Activated CD8-positive, alpha-beta T cell treated with anti-CD3 and anti-CD28 coated beads, Interleukin-2, amount 10 ng/mL, durations not matched to agents 7 days and 5 days (primary cell): ENCODE data around the gene RNF167. TPM values are rescaled to one million over a fixed set of nuclear protein-coding genes. Genes with fewer than 3 reads are reported as not detected.

Source experiments
- ATAC-seq: fragments of 150-1000 bp; cut with Tn5 transposase; one replicate; pipeline ENCODE4 v1.10.0; 2021; ENCODE audit warnings: moderate library complexity
- CTCF ChIA-PET: fragments of 350-600 bp; sonication (Branson Sonifier 250); formaldehyde crosslinking; loops from one replicate; lab custom pipeline; 2021; ENCODE audit warnings: antibody characterized with exemption; lab: Charles Lee
- POLR2A ChIA-PET: fragments of 350-600 bp; sonication (Branson Sonifier 250); formaldehyde crosslinking; loops from one replicate; lab custom pipeline; 2021; ENCODE audit warnings: antibody characterized with exemption; lab: Charles Lee
- DNase-seq: peaks from one replicate; pipeline ENCODE4 v3.0.0-alpha.2; 2020
- H3K27ac Mint-ChIP-seq: one replicate; pipeline ENCODE4 v1.8.0; 2021; ENCODE audit warnings: mild to moderate bottlenecking, mixed read lengths
- H3K27me3 Mint-ChIP-seq: one replicate; pipeline ENCODE4 v1.8.0; 2021; ENCODE audit warnings: low read depth, mixed read lengths
- H3K36me3 Mint-ChIP-seq: one replicate; pipeline ENCODE4 v1.8.0; 2021; ENCODE audit warnings: low read depth, mixed read lengths
- H3K4me1 Mint-ChIP-seq: one replicate; pipeline ENCODE4 v1.8.0; 2021; ENCODE audit warnings: low read depth, mixed read lengths
- H3K4me3 Mint-ChIP-seq: one replicate; pipeline ENCODE4 v1.8.0; 2021; ENCODE audit warnings: mild to moderate bottlenecking, mixed read lengths
- H3K9me3 Mint-ChIP-seq: one replicate; pipeline ENCODE4 v1.8.0; 2022; ENCODE audit warnings: mixed read lengths; ENCODE audit not compliant: insufficient read depth
- microRNA-seq: library from miRNA; unstranded; fragments of <30 nt; microRNA quantifications from one replicate; pipeline ENCODE4 v1.2.0, GENCODE V29; 2022
- total RNA-seq, 2 experiments: library from RNA; stranded (reverse); gene quantifications; one replicate each; pipeline ENCODE4 v1.2.3, GENCODE V29; 2021

Gene RNF167
- total RNA-seq, 2 experiments from 2014 or later = 239 to 245 TPM

DNA sequence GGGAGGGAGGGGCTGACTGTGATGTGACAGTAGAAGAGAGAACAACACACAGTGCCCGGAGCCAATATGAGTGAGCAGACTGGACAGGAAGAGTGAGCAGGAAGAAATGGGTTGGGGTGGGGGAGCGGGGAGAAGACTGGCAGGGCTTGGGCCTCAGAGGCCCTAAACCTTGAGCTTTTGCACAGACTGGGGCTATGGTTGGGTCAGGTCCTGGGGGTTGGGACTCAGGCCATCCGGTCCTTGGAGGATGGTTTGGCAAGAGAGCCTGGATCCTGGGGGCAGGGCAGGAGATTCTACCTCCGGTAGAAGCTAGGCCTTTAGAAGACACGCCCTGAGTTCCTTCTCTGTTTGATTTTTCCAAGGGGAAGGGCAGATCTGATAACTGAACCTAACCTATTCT, 46.3 kb downstream of the RNF167 start:
- Mint-ChIP-seq H3K4me3 (peak overlapping the region; percentile 88), H3K4me1 (peaks cover 41% of the 10 kb centered on the region), H3K9me3 (no peaks in the 10 kb centered on the region), H3K27me3 (no peaks in the 10 kb centered on the region), H3K27ac (peak overlapping the region; percentile 92), H3K36me3 (peaks cover 29% of the 10 kb centered on the region)
- CTCF ChIA-PET = interaction anchor here (0.5 to 5.6 kb wide), 11 partner anchors 11 to 1764 kb away, joined by 3 to 23 read pairs (median 7); partner anchors contain the start of genes CHRNE, INCA1, KIF1C and RNF167
- POLR2A ChIA-PET = interaction anchor here (0.8 to 2.3 kb wide), 7 partner anchors 8 to 46 kb away, joined by 3 to 9 read pairs (median 4); partner anchors contain the start of genes INCA1, KIF1C, RNF167 and SLC25A11
- no peak for DNase-seq
- ATAC-seq = no peak

DNA sequence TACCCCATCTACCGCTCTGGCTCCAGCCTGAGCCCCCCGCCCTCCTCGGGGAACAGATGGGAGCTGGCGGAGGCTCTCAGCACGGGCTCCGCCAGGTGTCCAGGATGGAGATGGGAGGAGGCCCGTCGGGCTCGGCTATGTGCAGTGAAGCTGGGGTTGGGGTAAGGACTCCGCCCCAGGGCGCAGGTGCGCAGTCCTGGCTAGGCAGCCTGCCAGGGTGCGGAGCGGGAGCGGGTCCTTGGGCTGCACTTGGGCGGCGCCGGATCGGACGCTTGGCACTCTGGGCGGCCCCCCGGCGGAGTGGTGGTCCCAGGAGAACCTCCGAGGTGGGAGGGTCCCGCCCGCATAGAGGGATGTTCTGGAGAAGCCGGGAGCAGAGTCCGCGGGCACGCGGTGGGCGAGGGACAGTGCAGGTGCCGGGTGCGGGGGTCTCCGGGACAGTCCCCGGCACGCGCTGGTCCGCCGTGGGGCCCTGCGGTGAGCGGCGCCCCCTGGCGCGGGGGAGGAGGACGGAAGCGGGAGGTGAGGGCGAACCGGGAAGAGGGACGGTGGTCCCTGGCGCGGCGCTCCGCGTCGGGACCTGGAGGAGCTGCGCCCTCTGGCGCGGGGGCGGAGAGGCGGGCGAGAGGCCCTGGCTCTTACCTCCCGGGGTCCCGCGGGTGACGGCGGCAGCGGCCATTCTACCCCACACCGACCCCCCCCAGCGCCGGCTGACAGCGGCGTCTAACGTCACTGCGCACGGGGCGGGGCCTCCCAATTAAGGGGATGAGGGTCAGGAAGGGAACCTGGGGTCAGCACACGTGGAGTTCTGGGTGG, 47.1 kb downstream of the RNF167 start, which contains the start of gene CAMTA2:
TSS of gene CAMTA2 (minus strand) at position 725 of the 816 bp plus-strand sequence. CDS start 1,453 bp downstream, outside the sequence.
- no peaks in the 10 kb centered on the region for H3K9me3 Mint-ChIP-seq
- H3K27ac Mint-ChIP-seq = peak within 1 kb of the TSS; percentile 92
- CTCF ChIA-PET = interaction anchor here (0.5 to 5.6 kb wide), 19 partner anchors 8 to 1764 kb away, joined by 3 to 23 read pairs (median 6); partner anchors contain the start of genes CHRNE, INCA1, KIF1C and RNF167
- peaks cover 22% of the 10 kb centered on the region for H3K36me3 Mint-ChIP-seq
- peaks cover 41% of the 10 kb centered on the region for H3K4me1 Mint-ChIP-seq
- ATAC-seq = peak; percentile 89
- H3K27me3 Mint-ChIP-seq = no peaks in the 10 kb centered on the region
- H3K4me3 Mint-ChIP-seq = peak within 1 kb of the TSS; percentile 88
- POLR2A ChIA-PET = interaction anchor here (0.8 to 2.4 kb wide), 9 partner anchors 8 to 46 kb away, joined by 3 to 10 read pairs (median 4); partner anchors contain the start of genes INCA1, KIF1C, RNF167 and SLC25A11
- peak; percentile 91 for DNase-seq

DNA sequence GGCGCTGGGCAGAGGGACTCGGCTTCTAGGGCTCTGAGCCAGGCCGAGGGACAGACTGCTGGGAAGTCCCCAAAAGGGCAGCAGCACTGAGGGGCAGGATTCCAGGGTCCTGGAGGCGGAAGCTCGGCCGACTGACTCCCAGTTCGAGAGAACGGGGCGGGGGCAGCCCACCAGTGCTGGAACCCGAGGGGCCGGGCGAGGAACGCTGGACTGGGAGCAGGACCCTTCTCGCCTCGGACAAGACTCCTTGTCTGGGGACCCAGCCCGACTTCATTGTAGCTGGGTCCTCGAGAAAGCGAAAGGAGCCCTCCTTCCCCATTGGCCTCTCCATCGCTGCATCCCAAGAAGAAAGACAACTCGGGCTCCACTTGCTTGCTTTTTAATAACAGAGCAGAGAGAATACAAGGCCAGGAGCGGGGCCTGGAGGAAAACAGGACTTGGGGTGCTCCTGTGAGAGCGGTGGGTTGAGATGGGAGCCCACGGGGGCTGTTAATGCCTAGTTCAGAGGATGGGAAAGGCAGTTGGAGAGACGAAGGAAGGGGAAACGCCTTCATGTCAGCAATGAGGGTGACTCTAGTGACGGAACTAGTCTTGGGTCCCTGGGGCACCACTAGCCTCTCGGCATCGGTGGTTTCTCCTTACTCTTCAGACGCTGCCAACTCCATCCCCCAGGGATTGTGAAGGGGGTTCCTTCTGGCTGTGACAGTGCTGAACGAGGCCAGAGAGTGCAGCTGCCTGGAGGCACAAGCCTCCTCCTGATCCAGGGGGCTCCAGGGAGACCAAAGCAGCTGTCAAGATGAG, 47.9 kb downstream of the RNF167 start:
- Mint-ChIP-seq H3K27me3 (no peaks in the 10 kb centered on the region), H3K4me3 (peak overlapping the region; percentile 88), H3K4me1 (peaks cover 41% of the 10 kb centered on the region), H3K36me3 (peaks cover 14% of the 10 kb centered on the region), H3K27ac (peak overlapping the region; percentile 92), H3K9me3 (no peaks in the 10 kb centered on the region)
- POLR2A ChIA-PET = interaction anchor here (0.6 to 2.4 kb wide), 7 partner anchors 9 to 47 kb away, joined by 3 to 10 read pairs (median 4); partner anchors contain the start of genes INCA1, KIF1C, RNF167 and SLC25A11
- CTCF ChIA-PET = interaction anchor here (0.5 to 5.6 kb wide), 17 partner anchors 9 to 596 kb away, joined by 3 to 23 read pairs (median 6); partner anchors contain the start of genes INCA1, KIF1C, RNF167 and SLC25A11
- DNase-seq = no peak
- ATAC-seq = no peak

DNA sequence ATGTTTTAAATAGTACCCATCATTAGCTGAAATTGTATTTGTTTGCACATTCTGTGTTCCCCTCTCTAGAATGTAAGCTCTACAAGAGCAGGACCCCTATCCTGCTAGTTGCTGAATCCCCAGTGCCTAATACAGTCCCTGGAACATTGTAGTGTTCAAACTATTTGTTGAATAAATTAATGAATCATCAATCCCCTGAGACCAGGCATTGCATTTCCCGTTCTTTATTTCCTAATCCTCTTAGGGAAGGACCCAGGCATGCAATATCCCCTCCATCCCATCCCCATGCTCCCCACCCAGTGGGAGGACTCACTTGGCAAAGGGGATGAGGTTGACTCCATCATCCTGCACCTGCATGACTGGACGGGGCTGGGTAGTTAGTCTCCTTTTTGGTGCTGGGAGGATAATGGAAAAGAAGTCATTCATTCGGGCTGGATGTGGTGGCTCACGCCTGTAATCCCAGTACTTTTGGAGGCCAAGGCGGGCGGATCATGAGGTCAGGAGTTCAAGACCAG, 54.1 kb downstream of the RNF167 start:
- no peak overlapping the region for H3K27ac Mint-ChIP-seq
- peaks cover 6% of the 10 kb centered on the region for H3K27me3 Mint-ChIP-seq
- POLR2A ChIA-PET = interaction anchor here (0.8 to 1.2 kb wide), 2 partner anchors 7 to 85 kb away, joined by 3 to 4 read pairs; partner anchors contain the start of gene ZFP3
- DNase-seq (no peak), ATAC-seq (no peak)
- no peak overlapping the region for H3K4me3 Mint-ChIP-seq
- H3K9me3 Mint-ChIP-seq = no peaks in the 10 kb centered on the region
- CTCF ChIA-PET = no interaction called here
- H3K36me3 Mint-ChIP-seq = peaks cover 8% of the 10 kb centered on the region
- peaks cover 19% of the 10 kb centered on the region for H3K4me1 Mint-ChIP-seq

Small RNA genes lying within 50 kb of the gene (microRNA-seq; reads per million reads assigned to microRNA genes)
- 2.3 reads per million for gene MIR6864
- gene MIR6865 = not detected

Other genes starting within 250 kb of the RNF167 start
- 10 to 100 TPM; 69.2 to 76.1 TPM for gene PELP1, start 236.1 kb upstream of the RNF167 start, total RNA-seq
- 100 to 1,000 TPM; 302 to 316 TPM for gene ARRB2, start 229.6 kb upstream of the RNF167 start, total RNA-seq
- 10 to 100 TPM; 23.0 to 27.2 TPM for gene MED11, start 208.8 kb upstream of the RNF167 start, total RNA-seq
- not detected for gene ZMYND15, start 200.4 kb upstream of the RNF167 start, total RNA-seq
- gene CXCL16, start 200.3 kb upstream of the RNF167 start, total RNA-seq = under 1 TPM; 0.50 to 0.89 TPM
- gene TM4SF5, start 168.4 kb upstream of the RNF167 start, total RNA-seq = not detected
- not detected for gene VMO1, start 153.9 kb upstream of the RNF167 start, total RNA-seq
- not detected for gene GLTPD2, start 151.3 kb upstream of the RNF167 start, total RNA-seq
- gene PSMB6, start 144.1 kb upstream of the RNF167 start, total RNA-seq = 100 to 1,000 TPM; 107 to 119 TPM
- gene PLD2, start 133.1 kb upstream of the RNF167 start, total RNA-seq = 10 to 100 TPM; 11.6 to 20.0 TPM
- gene MINK1, start 106.9 kb upstream of the RNF167 start, total RNA-seq = 10 to 100 TPM; 68.1 to 73.2 TPM
- gene C17orf107, start 40.7 kb upstream of the RNF167 start, total RNA-seq = 1 to 10 TPM in 1 of 2 experiments, under 1 TPM in 1; 0.97 to 1.1 TPM
- under 1 TPM; 0.26 to 0.45 TPM for gene CHRNE, start 37.2 kb upstream of the RNF167 start, total RNA-seq
- not detected for gene GP1BA, start 8.0 kb upstream of the RNF167 start, total RNA-seq
- gene SLC25A11, start 222 bp upstream of the RNF167 start, total RNA-seq = 10 to 100 TPM; 78.5 to 86.4 TPM
- 1,000 to 10,000 TPM; 2,493 to 2,581 TPM for gene PFN1, start 8.3 kb downstream of the RNF167 start, total RNA-seq
- gene ENO3, start 10.9 kb downstream of the RNF167 start, total RNA-seq = 10 to 100 TPM; 26.6 to 34.3 TPM
- 10 to 100 TPM; 52.3 to 53.6 TPM for gene SPAG7, start 27.5 kb downstream of the RNF167 start, total RNA-seq
- gene CAMTA2, start 47.4 kb downstream of the RNF167 start, total RNA-seq = 10 to 100 TPM; 51.3 to 55.5 TPM
- under 1 TPM; 0.26 to 0.29 TPM for gene INCA1, start 57.3 kb downstream of the RNF167 start, total RNA-seq
- gene KIF1C, start 57.7 kb downstream of the RNF167 start, total RNA-seq = 10 to 100 TPM; 43.6 to 45.3 TPM
- under 1 TPM; 0.40 to 0.94 TPM for gene SLC52A1, start 95.2 kb downstream of the RNF167 start, total RNA-seq
- 1 to 10 TPM; 3.3 to 3.5 TPM for gene ZFP3, start 138.2 kb downstream of the RNF167 start, total RNA-seq
- gene ZNF232, start 171.6 kb downstream of the RNF167 start, total RNA-seq = 10 to 100 TPM in 1 of 2 experiments, 1 to 10 TPM in 1; 9.8 to 10.2 TPM
- gene USP6, start 175.8 kb downstream of the RNF167 start, total RNA-seq = under 1 TPM; 0.08 to 0.10 TPM